SK-N-SH (cell line): ENCODE data around the gene BAZ1B.
"Not testable (repeated sequence)": the region's sequence is repeated elsewhere in the genome, so short reads cannot be mapped to it uniquely, and the experiment has no call there.

Source experiments
- CTCF ChIP-seq: fragments of 200-600 bp; sonication (generic); IDR thresholded peaks from 2 replicates; pipeline ENCODE4 v1.6.1; 2017; ENCODE audit warnings: antibody characterized with exemption, mild to moderate bottlenecking, moderate library complexity
- ELF1 ChIP-seq: IDR thresholded peaks from 2 replicates; pipeline ENCODE4 v1.4.0; 2012
- FOSL2 ChIP-seq: IDR thresholded peaks from 2 replicates; pipeline ENCODE4 v1.4.0; 2012; ENCODE audit warnings: low read depth, mild to moderate bottlenecking, moderate library complexity, borderline replicate concordance
- FOXM1 ChIP-seq: IDR thresholded peaks from 2 replicates; pipeline ENCODE4 v1.4.0; 2012; ENCODE audit warnings: low read depth, mild to moderate bottlenecking
- JUND ChIP-seq: IDR thresholded peaks from 2 replicates; pipeline ENCODE4 v1.4.0; 2012
- NFIC ChIP-seq: IDR thresholded peaks from 2 replicates; pipeline ENCODE4 v1.4.0; 2012; ENCODE audit warnings: borderline replicate concordance
- NRF1 ChIP-seq: IDR thresholded peaks from 2 replicates; pipeline ENCODE4 v1.6.1; 2012; ENCODE audit warnings: low read depth, mild to moderate bottlenecking, low read length
- RXRA ChIP-seq: IDR thresholded peaks from 2 replicates; pipeline ENCODE4 v1.4.0; 2012; ENCODE audit warnings: low read depth, mild to moderate bottlenecking, borderline replicate concordance
- SMC3 ChIP-seq: IDR thresholded peaks from 2 replicates; pipeline ENCODE4 v1.6.1; 2012; ENCODE audit warnings: low read depth, low read length, improper control_type of control experiment
- TF ChIP-seq, protein P1 (sequence below): IDR thresholded peaks from 2 replicates; pipeline ENCODE4 v1.6.1; 2012; ENCODE audit warnings: mild to moderate bottlenecking, low read depth, low read length, moderate library complexity

DNA sequence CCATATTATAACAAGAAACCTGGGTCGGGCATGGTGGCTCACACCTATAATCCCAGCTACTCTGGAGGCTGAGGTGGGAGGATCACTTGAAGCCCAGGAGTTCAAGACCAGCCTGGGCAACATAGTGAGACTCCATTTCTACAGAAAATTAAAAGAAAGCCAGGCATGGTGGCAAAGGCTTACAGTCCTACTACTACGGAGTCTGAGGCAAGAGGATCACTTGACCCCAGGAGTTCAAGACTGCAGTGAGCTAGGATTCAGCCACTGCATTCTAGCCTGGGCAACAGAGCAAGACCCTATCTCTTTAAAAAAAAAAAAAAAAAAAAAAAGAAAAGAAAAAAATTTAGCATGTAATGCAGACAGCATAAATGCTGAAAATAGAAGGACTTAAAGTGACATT lies 16.4 kb upstream of the BAZ1B start:
- TF ChIP-seq CTCF, JUND, FOXM1, ELF1, NRF1, FOSL2, SMC3, NFIC, RXRA: not testable (repeated sequence)
- TF ChIP-seq, protein P1, sequence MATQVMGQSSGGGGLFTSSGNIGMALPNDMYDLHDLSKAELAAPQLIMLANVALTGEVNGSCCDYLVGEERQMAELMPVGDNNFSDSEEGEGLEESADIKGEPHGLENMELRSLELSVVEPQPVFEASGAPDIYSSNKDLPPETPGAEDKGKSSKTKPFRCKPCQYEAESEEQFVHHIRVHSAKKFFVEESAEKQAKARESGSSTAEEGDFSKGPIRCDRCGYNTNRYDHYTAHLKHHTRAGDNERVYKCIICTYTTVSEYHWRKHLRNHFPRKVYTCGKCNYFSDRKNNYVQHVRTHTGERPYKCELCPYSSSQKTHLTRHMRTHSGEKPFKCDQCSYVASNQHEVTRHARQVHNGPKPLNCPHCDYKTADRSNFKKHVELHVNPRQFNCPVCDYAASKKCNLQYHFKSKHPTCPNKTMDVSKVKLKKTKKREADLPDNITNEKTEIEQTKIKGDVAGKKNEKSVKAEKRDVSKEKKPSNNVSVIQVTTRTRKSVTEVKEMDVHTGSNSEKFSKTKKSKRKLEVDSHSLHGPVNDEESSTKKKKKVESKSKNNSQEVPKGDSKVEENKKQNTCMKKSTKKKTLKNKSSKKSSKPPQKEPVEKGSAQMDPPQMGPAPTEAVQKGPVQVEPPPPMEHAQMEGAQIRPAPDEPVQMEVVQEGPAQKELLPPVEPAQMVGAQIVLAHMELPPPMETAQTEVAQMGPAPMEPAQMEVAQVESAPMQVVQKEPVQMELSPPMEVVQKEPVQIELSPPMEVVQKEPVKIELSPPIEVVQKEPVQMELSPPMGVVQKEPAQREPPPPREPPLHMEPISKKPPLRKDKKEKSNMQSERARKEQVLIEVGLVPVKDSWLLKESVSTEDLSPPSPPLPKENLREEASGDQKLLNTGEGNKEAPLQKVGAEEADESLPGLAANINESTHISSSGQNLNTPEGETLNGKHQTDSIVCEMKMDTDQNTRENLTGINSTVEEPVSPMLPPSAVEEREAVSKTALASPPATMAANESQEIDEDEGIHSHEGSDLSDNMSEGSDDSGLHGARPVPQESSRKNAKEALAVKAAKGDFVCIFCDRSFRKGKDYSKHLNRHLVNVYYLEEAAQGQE: not testable (repeated sequence)
